ENCODE measurements around the gene UNC5A. TPM values are rescaled to one million over a fixed set of nuclear protein-coding genes. Genes with fewer than 3 reads are reported as not detected.

UNC5A gene
- total RNA-seq, 1 experiment from 2014 or later, result 20.2 TPM

- intact Hi-C loops (cut with micrococcal nuclease; ENCODE audit: unreplicated experiment), result no loop called here
These were observed 9.1 kb downstream of the UNC5A start for GRCh38 chr5:176819476-176819875.

GRCh38 chr5:176820937-176821336 is 10.6 kb downstream of the UNC5A start:
- DNase-seq, result peak; percentile 62
- H3K9me3 Mint-ChIP-seq (ENCODE audit: low read depth, unreplicated experiment), result no peaks in the 10 kb centered on the region
- peaks cover 71% of the 10 kb centered on the region for H3K36me3 Mint-ChIP-seq (ENCODE audit: insufficient read depth, unreplicated experiment)
- CTCF ChIA-PET, result interaction anchor here (0.5 to 4.2 kb wide), 4 partner anchors 89 to 288 kb away, joined by 3 to 40 read pairs (median 6); no protein-coding TSS in a partner anchor
- H3K27me3 Mint-ChIP-seq (ENCODE audit: unreplicated experiment), result no peaks in the 10 kb centered on the region
- peak overlapping the region; percentile 97 for H3K27ac Mint-ChIP-seq (ENCODE audit: unreplicated experiment)
- peaks cover 83% of the 10 kb centered on the region for H3K4me1 Mint-ChIP-seq (ENCODE audit: low read depth, unreplicated experiment)
- no peak for TF ChIP-seq CTCF (IDR thresholded peaks at IDR 0.05; ENCODE audit: unreplicated experiment)
- peak overlapping the region; percentile 5 for H3K4me3 Mint-ChIP-seq (ENCODE audit: low read depth, unreplicated experiment)
- no TSS peak for BruUV-seq (replicated peaks)
- intact Hi-C loops (cut with micrococcal nuclease; ENCODE audit: unreplicated experiment), result loop anchor here (5.0 kb wide), 1 partner anchor 81 kb away; no protein-coding TSS in a partner anchor

More at GRCh38 chr5:176819476-176819875, 9.1 kb downstream of the UNC5A start:
- no peak for DNase-seq
- peaks cover 74% of the 10 kb centered on the region for H3K4me1 Mint-ChIP-seq (ENCODE audit: low read depth, unreplicated experiment)
- TF ChIP-seq CTCF (IDR thresholded peaks at IDR 0.05; ENCODE audit: unreplicated experiment), result no peak
- H3K4me3 Mint-ChIP-seq (ENCODE audit: low read depth, unreplicated experiment), result peak overlapping the region; percentile 71
- CTCF ChIA-PET, result interaction anchor here (0.8 to 1.1 kb wide), 2 partner anchors 35 to 159 kb away, joined by 3 to 8 read pairs; no protein-coding TSS in a partner anchor
- no peaks in the 10 kb centered on the region for H3K27me3 Mint-ChIP-seq (ENCODE audit: unreplicated experiment)
- peaks cover 67% of the 10 kb centered on the region for H3K36me3 Mint-ChIP-seq (ENCODE audit: insufficient read depth, unreplicated experiment)
- peak overlapping the region; percentile 93 for H3K27ac Mint-ChIP-seq (ENCODE audit: unreplicated experiment)
- no peaks in the 10 kb centered on the region for H3K9me3 Mint-ChIP-seq (ENCODE audit: low read depth, unreplicated experiment)
- BruUV-seq (replicated peaks), result no TSS peak

- no TSS peak for BruUV-seq (replicated peaks)
- CTCF ChIA-PET, result interaction anchor here (1.6 to 4.2 kb wide), 3 partner anchors 10 to 162 kb away, joined by 3 to 40 read pairs (median 18); partner anchors contain the start of gene UNC5A
- peak overlapping the region; percentile 86 for H3K4me3 Mint-ChIP-seq (ENCODE audit: low read depth, unreplicated experiment)
- H3K4me1 Mint-ChIP-seq (ENCODE audit: low read depth, unreplicated experiment), result peaks cover 83% of the 10 kb centered on the region
- intact Hi-C loops (cut with micrococcal nuclease; ENCODE audit: unreplicated experiment), result loop anchor here (5.0 kb wide), 1 partner anchor 81 kb away; no protein-coding TSS in a partner anchor
- no peaks in the 10 kb centered on the region for H3K27me3 Mint-ChIP-seq (ENCODE audit: unreplicated experiment)
- DNase-seq, result no peak
- no peak for TF ChIP-seq CTCF (IDR thresholded peaks at IDR 0.05; ENCODE audit: unreplicated experiment)
- H3K9me3 Mint-ChIP-seq (ENCODE audit: low read depth, unreplicated experiment), result no peaks in the 10 kb centered on the region
- H3K27ac Mint-ChIP-seq (ENCODE audit: unreplicated experiment), result peak overlapping the region; percentile 97
- peaks cover 67% of the 10 kb centered on the region for H3K36me3 Mint-ChIP-seq (ENCODE audit: insufficient read depth, unreplicated experiment)
These were observed 11.1 kb downstream of the UNC5A start for GRCh38 chr5:176821441-176821840.

- no peak for TF ChIP-seq CTCF (IDR thresholded peaks at IDR 0.05; ENCODE audit: unreplicated experiment)
- peak overlapping the region; percentile 97 for H3K27ac Mint-ChIP-seq (ENCODE audit: unreplicated experiment)
- DNase-seq, result peak; percentile 95
- H3K27me3 Mint-ChIP-seq (ENCODE audit: unreplicated experiment), result no peaks in the 10 kb centered on the region
- BruUV-seq (replicated peaks), result no TSS peak
- CTCF ChIA-PET, result interaction anchor here (0.6 to 4.2 kb wide), 7 partner anchors 10 to 264 kb away, joined by 3 to 40 read pairs (median 3); partner anchors contain the start of gene UNC5A
- intact Hi-C loops (cut with micrococcal nuclease; ENCODE audit: unreplicated experiment), result loop anchor here (5.0 kb wide), 1 partner anchor 80 kb away; no protein-coding TSS in a partner anchor
- no peaks in the 10 kb centered on the region for H3K9me3 Mint-ChIP-seq (ENCODE audit: low read depth, unreplicated experiment)
- H3K4me3 Mint-ChIP-seq (ENCODE audit: low read depth, unreplicated experiment), result peak overlapping the region; percentile 86
- H3K36me3 Mint-ChIP-seq (ENCODE audit: insufficient read depth, unreplicated experiment), result peaks cover 59% of the 10 kb centered on the region
- peaks cover 77% of the 10 kb centered on the region for H3K4me1 Mint-ChIP-seq (ENCODE audit: low read depth, unreplicated experiment)
These were observed 11.9 kb downstream of the UNC5A start for GRCh38 chr5:176822041-176822792.

All from Calu3 (cell line).